Neuronal stem cell (in vitro differentiated cells): Measurements from ENCODE around the gene ARSK.

Experiments
- DNase-seq: peaks from one replicate; pipeline ENCODE4 v3.0.0-alpha.2; 2013; ENCODE audit warnings: low spot score
- H2AFZ ChIP-seq: one replicate; pipeline ENCODE4 v1.6.1; 2013; ENCODE audit warnings: mild to moderate bottlenecking, low read length, inconsistent platforms
- H2AK5ac ChIP-seq: 2 replicates; pipeline ENCODE4 v1.6.1; 2013; ENCODE audit warnings: low read depth, mild to moderate bottlenecking, inconsistent platforms, low read length, moderate library complexity, mixed read lengths
- H2BK120ac ChIP-seq: 2 replicates; pipeline ENCODE4 v1.6.1; 2013; ENCODE audit warnings: low read depth, mild to moderate bottlenecking, inconsistent platforms, low read length, moderate library complexity, mixed read lengths
- H2BK12ac ChIP-seq: one replicate; pipeline ENCODE4 v1.6.1; 2013; ENCODE audit warnings: low read length, inconsistent platforms
- H2BK15ac ChIP-seq: 2 replicates; pipeline ENCODE4 v1.6.1; 2013; ENCODE audit warnings: mild to moderate bottlenecking, low read length, inconsistent platforms, mixed read lengths
- H2BK5ac ChIP-seq: one replicate; pipeline ENCODE4 v1.6.1; 2013; ENCODE audit warnings: inconsistent platforms, mild to moderate bottlenecking, low read length, moderate library complexity
- H3K14ac ChIP-seq: one replicate; pipeline ENCODE4 v1.6.1; 2013; ENCODE audit warnings: low read length, inconsistent platforms
- H3K18ac ChIP-seq: 2 replicates; pipeline ENCODE4 v1.6.1; 2013; ENCODE audit warnings: low read length, inconsistent platforms
- H3K23ac ChIP-seq: 2 replicates; pipeline ENCODE4 v1.6.1; 2013; ENCODE audit warnings: low read depth, mild to moderate bottlenecking, mixed read lengths, low read length, inconsistent platforms; ENCODE audit not compliant: poor library complexity
- H3K27ac ChIP-seq: replicated peaks from 3 replicates; pipeline ENCODE4 v1.5.1; 2013; ENCODE audit warnings: low read length, inconsistent platforms
- H3K27me3 ChIP-seq, 3 experiments: 2 replicates each; pipeline ENCODE4 v1.6.1; 2013; ENCODE audit warnings: low read length in 3 of 3, mild to moderate bottlenecking in 2 of 3, inconsistent platforms in 1 of 3, low read depth in 1 of 3, mixed read lengths in 1 of 3, moderate library complexity in 1 of 3; ENCODE audit not compliant: control insufficient read depth in 3 of 3, insufficient read depth in 3 of 3
- H3K36me3 ChIP-seq, 2 donors: replicated peaks in 1 of 2; 2 replicates each; pipeline ENCODE4 v1.6.1; 2013; ENCODE audit warnings: low read length in 2 of 2; ENCODE audit not compliant: control insufficient read depth in 2 of 2, insufficient read depth in 2 of 2
- H3K4ac ChIP-seq: 2 replicates; pipeline ENCODE4 v1.6.1; 2013; ENCODE audit warnings: inconsistent platforms, mild to moderate bottlenecking, low read length, moderate library complexity
- H3K4me1 ChIP-seq, 2 donors: 1 replicate in 1 of 2; 2 replicates in 1 of 2; pipeline ENCODE4 v1.6.1; 2013; ENCODE audit warnings: low read length in 2 of 2, low read depth in 1 of 2; ENCODE audit not compliant: control insufficient read depth in 2 of 2, insufficient read depth in 1 of 2
- H3K4me2 ChIP-seq: one replicate; pipeline ENCODE4 v1.6.1; 2013; ENCODE audit warnings: mild to moderate bottlenecking, low read length, inconsistent platforms; ENCODE audit not compliant: insufficient read depth, poor library complexity, severe bottlenecking
- H3K4me3 ChIP-seq, 2 donors: 2 replicates each; pipeline ENCODE4 v1.5.1; 2013; ENCODE audit warnings: low read length in 2 of 2, mild to moderate bottlenecking in 2 of 2, inconsistent platforms in 1 of 2, moderate library complexity in 1 of 2
- H3K79me1 ChIP-seq: one replicate; pipeline ENCODE4 v1.6.1; 2013; ENCODE audit warnings: low read depth, mild to moderate bottlenecking, inconsistent platforms, low read length, moderate library complexity
- H3K9ac ChIP-seq: one replicate; pipeline ENCODE4 v1.6.1; 2013; ENCODE audit warnings: mild to moderate bottlenecking, low read depth, low read length, inconsistent platforms; ENCODE audit not compliant: poor library complexity
- H3K9me3 ChIP-seq, 2 donors: replicated peaks in 1 of 2; 2 replicates each; pipeline versions ENCODE3 to v1.6.1; 2013; ENCODE audit warnings: low read length in 2 of 2, mild to moderate bottlenecking in 2 of 2, inconsistent platforms in 1 of 2, low read depth in 1 of 2, mixed read lengths in 1 of 2, moderate library complexity in 1 of 2; ENCODE audit not compliant: control insufficient read depth in 2 of 2, insufficient read depth in 1 of 2
- H4K8ac ChIP-seq: one replicate; pipeline ENCODE4 v1.6.1; 2013; ENCODE audit warnings: low read depth, mild to moderate bottlenecking, inconsistent platforms, low read length, moderate library complexity
- H4K91ac ChIP-seq: one replicate; pipeline ENCODE4 v1.6.1; 2013; ENCODE audit warnings: low read length, low read depth, mild to moderate bottlenecking, inconsistent platforms; ENCODE audit not compliant: poor library complexity
- WGBS, 2 donors: extraction: QIAGEN DNeasy Blood & Tissue Kit; methylation state at CpG; one replicate each; pipeline ENCODE4 v1.1.7; 2013; ENCODE audit warnings: missing lambda C conversion rate in 2 of 2, mixed read lengths in 1 of 2; ENCODE audit not compliant: insufficient read length in 2 of 2, insufficient replicate concordance in 1 of 2; ENCODE audit errors: extremely low coverage in 2 of 2; 5-methylcytosine and 5-hydroxymethylcytosine counted together

Gene ARSK

DNA sequence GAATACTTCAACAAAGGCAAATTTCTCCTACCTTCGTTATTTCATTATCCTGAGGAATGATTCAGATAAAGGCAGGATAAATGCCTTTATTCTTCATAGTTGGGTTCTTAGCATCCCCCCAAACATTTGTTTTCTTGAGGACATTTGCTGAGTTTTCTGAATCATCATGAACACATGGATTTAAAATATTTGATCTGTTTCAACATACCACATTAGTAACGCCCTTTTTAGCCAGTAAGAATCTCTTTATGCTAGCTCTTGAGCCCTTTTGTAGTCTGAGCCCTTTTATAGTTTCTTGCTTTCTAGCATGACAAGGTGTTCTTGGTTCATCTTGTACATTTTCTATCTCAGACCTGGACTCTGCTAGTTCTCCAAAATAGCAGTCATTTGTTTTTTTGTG lies 28.0 kb upstream of the ARSK start:
- no peak overlapping the region for H3K9ac ChIP-seq
- peaks cover 4 to 92% of the 10 kb centered on the region in 2 donors for H3K36me3 ChIP-seq
- WGBS, 2 donors = no CpG with 5 or more reads among the region's 2 CpGs
- H2AFZ ChIP-seq = no peak overlapping the region
- H3K27me3 ChIP-seq = no peaks in the 10 kb centered on the region
- no peak overlapping the region for H2BK120ac ChIP-seq
- no peak overlapping the region for H3K14ac ChIP-seq
- H2BK12ac ChIP-seq = no peak overlapping the region
- H3K9me3 ChIP-seq = no peaks in the 10 kb centered on the region
- no peak overlapping the region for H2BK5ac ChIP-seq
- DNase-seq = no peak
- no peak overlapping the region for H4K8ac ChIP-seq
- H3K4me1 ChIP-seq = no peaks in the 10 kb centered on the region
- H3K4me3 ChIP-seq = no peak overlapping the region
- H3K4ac ChIP-seq = no peak overlapping the region
- H3K18ac ChIP-seq = no peak overlapping the region
- H2AK5ac ChIP-seq = no peak overlapping the region
- H4K91ac ChIP-seq = no peak overlapping the region
- H3K79me1 ChIP-seq = no peaks in the 10 kb centered on the region
- no peak overlapping the region for H3K23ac ChIP-seq
- H3K27ac ChIP-seq = no peak overlapping the region
- H3K4me2 ChIP-seq = no peak overlapping the region
- no peak overlapping the region for H2BK15ac ChIP-seq

GRCh38 chr5:95528565-95528964 lies 26.3 kb upstream of the ARSK start:
- Histone ChIP-seq H2BK5ac (no peak overlapping the region), H3K4me2 (no peak overlapping the region), H2AFZ (no peak overlapping the region), H4K91ac (no peak overlapping the region), H2BK15ac (no peak overlapping the region), H4K8ac (no peak overlapping the region), H3K4me1 (no peaks in the 10 kb centered on the region), H3K27ac (no peak overlapping the region), H3K9ac (no peak overlapping the region), H3K36me3 (peaks cover 2 to 87% of the 10 kb centered on the region in 2 donors), H3K79me1 (no peaks in the 10 kb centered on the region), H2BK12ac (no peak overlapping the region), H3K4me3 (no peak overlapping the region), H2AK5ac (no peak overlapping the region), H3K18ac (no peak overlapping the region), H3K14ac (no peak overlapping the region), H3K4ac (no peak overlapping the region), H3K27me3 (no peaks in the 10 kb centered on the region), H3K23ac (no peak overlapping the region), H3K9me3 (no peaks in the 10 kb centered on the region), H2BK120ac (no peak overlapping the region)
- no peak for DNase-seq

- H2AK5ac ChIP-seq = no peak overlapping the region
- no CpG with 5 or more reads among the region's 2 CpGs for WGBS, 2 donors
Observed at GRCh38 chr5:95530416-95530815, 24.5 kb upstream of the ARSK start.

DNA sequence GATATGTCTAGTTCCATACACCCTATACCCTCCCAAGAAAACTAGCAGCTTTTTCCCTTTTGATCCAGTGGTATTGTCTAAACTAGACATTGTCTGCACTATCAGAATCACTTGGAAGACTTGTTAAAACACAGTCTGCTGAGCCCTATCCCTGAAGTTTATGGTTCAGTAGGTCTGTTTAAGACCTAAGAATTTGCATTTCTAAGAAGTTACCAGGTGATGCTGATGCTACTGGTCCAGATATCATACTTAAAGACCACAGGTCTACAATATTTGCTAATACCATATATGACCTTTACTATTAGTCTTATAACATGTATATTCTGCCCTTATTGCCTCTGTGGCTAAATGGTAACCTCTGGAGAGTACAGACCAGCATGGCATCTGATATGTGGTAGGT lies 23.4 kb upstream of the ARSK start:
- Histone ChIP-seq H2AFZ (no peak overlapping the region), H2BK12ac (no peak overlapping the region), H3K14ac (no peak overlapping the region), H4K91ac (no peak overlapping the region), H4K8ac (no peak overlapping the region), H3K36me3 (peaks cover 2 to 83% of the 10 kb centered on the region in 2 donors), H3K27ac (no peak overlapping the region), H3K27me3 (no peaks in the 10 kb centered on the region), H2AK5ac (no peak overlapping the region), H3K23ac (no peak overlapping the region), H3K18ac (no peak overlapping the region), H2BK120ac (no peak overlapping the region), H3K9me3 (no peaks in the 10 kb centered on the region), H2BK15ac (no peak overlapping the region), H3K4me2 (no peak overlapping the region), H3K4ac (no peak overlapping the region), H3K4me3 (no peak overlapping the region), H3K4me1 (no peaks in the 10 kb centered on the region), H3K79me1 (no peaks in the 10 kb centered on the region), H2BK5ac (no peak overlapping the region), H3K9ac (no peak overlapping the region)
- DNase-seq = no peak

More at GRCh38 chr5:95530416-95530815, 24.5 kb upstream of the ARSK start:
- Histone ChIP-seq H3K4ac (no peak overlapping the region), H3K4me1 (no peaks in the 10 kb centered on the region), H3K27me3 (no peaks in the 10 kb centered on the region), H2AFZ (no peak overlapping the region), H3K9ac (no peak overlapping the region), H3K36me3 (peaks cover 2 to 83% of the 10 kb centered on the region in 2 donors), H3K9me3 (no peaks in the 10 kb centered on the region), H3K23ac (no peak overlapping the region), H2BK15ac (no peak overlapping the region), H3K14ac (no peak overlapping the region), H3K18ac (no peak overlapping the region), H4K8ac (no peak overlapping the region), H3K4me3 (no peak overlapping the region), H3K4me2 (no peak overlapping the region), H2BK5ac (no peak overlapping the region), H4K91ac (no peak overlapping the region), H2BK12ac (no peak overlapping the region), H3K79me1 (no peaks in the 10 kb centered on the region), H3K27ac (no peak overlapping the region), H2BK120ac (no peak overlapping the region)
- DNase-seq = no peak
